ENCODE measurements around the gene ANKRD17.
A peak's percentile ranks its signal among the peaks of the same experiment; 100 is the strongest.
"Not testable (repeated sequence)": the region's sequence is repeated elsewhere in the genome, so short reads cannot be mapped to it uniquely, and the experiment has no call there.

ANKRD17 gene

GRCh38 chr4:73258686-73259570 lies at the start of gene ANKRD17:
Gene ANKRD17 (minus strand): TSS chr4:73258798. CDS start chr4:73258668, 130 bp downstream.
- DNase-seq: peak; percentile 88

- DNase-seq: peak; percentile 31
These were observed 49.7 kb upstream of the ANKRD17 start for GRCh38 chr4:73308286-73308685.

- DNase-seq: no peak
These were observed 45.1 kb upstream of the ANKRD17 start for GRCh38 chr4:73303711-73304110.

DNA sequence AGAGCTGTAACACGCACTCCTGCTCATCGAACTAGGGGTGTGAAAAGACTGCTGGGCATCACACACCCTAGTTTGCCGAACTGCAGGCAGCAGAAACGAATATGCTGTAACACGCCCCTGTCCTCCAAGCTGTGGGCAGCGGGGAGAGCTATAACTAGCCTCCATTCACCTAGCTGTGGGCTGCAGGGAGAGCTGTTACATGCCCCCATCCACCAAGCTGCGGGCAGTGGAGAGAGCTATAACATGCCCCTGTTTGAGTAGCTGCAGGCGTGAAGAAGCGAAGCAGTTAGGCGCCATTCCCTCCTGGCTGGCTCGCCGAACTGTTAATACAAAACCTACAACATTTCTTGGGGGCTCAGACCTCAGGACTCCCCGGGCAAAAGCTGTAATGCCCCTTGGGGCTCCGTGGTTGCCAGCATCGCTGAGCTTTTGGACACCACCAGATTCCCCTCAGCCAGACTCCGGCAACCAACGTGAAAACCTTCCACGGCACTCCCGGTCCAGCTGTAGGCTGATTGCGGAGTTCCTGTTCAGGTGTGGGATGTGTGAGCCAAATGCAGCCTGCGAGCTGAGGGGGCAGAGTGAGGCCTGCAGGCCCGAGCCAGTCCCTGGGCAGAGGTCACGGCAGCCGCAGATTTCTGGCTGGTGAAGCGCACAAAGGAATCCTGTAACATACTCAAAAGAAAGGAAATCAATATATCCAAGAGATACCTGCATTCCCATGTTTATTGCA lies 41.1 kb upstream of the ANKRD17 start:
- DNase-seq: no peak

DNA sequence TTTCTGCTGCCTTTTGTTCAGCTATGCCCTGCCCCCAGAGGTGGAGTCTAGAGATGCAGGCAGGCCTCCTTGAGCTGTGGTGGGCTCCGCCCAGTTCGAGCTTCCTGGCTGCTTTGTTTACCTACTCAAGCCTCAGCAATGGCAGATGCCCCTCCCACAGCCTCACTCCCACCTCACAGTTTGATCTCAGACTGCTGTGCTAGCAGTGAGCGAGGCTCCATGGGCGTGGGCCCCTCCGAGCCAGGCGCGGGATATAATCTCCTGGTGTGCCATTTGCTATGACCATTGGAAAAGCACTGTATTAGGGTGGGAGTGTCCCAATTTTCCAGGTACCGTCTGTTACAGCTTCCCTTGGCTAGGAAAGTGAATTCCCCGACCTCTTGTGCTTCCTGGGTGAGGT lies 34.1 kb upstream of the ANKRD17 start:
- DNase-seq: not testable (repeated sequence)

- DNase-seq: no peak
These were observed 23.4 kb upstream of the ANKRD17 start for GRCh38 chr4:73281982-73282381.

DNA sequence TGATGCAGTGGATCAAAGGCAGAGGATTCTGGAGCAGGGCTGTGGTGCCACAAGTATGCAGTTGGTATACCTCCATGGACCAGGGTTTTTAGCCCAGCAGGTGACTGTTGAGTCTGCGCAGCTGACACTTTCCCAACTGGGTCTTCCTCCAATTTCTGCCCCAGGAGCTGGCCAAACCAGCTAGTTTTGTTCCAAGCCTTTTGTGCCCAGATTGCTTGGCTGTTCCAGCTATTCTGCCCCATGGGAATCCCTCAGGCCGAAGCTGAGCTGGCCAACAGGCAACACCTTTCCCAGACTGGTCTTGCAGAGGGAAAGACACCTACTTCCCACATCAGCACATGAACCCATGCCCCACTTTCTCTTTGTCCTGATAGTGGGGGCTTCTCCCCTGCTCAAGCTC lies 22.8 kb upstream of the ANKRD17 start:
- DNase-seq: no peak

GRCh38 chr4:73277201-73277600 lies 18.6 kb upstream of the ANKRD17 start:
- no peak for DNase-seq

DNA sequence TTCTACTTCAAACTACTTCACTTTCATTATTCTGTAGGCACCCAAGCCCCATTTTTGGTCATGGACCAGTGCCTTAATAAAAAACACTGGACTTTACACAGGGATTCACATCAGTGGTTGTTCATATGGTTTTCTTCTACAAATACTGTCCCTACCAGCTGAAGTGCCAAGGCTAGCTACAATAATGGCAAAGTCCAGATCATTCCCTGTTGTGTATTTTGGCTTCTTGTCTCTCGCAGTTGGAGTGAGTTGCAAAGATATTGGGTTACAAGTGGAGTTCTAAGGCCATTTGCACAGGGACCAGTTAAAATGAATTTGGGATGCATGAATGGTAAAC lies 16.7 kb upstream of the ANKRD17 start:
- DNase-seq: no peak

GRCh38 chr4:73272816-73273215 lies 14.2 kb upstream of the ANKRD17 start:
- DNase-seq: no peak

DNA sequence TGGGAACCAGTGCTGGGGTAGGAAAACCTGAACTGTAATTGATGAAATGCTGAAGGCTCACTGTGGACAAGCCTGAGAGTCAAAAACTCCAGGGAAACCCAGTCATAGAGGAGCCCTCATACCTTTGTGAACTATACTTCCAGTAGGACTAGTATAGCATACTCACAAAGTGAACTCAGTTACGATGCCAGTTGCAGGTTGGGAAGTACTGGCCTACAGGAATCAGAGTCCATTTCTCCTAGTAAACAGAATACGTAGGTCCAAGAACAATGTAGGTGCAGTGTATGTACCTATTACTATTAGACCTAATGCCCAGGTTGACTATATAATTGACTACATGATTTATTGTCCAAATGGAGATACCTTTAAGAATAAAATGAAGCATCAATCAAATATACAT lies 8.5 kb upstream of the ANKRD17 start:
- DNase-seq: no peak

DNA sequence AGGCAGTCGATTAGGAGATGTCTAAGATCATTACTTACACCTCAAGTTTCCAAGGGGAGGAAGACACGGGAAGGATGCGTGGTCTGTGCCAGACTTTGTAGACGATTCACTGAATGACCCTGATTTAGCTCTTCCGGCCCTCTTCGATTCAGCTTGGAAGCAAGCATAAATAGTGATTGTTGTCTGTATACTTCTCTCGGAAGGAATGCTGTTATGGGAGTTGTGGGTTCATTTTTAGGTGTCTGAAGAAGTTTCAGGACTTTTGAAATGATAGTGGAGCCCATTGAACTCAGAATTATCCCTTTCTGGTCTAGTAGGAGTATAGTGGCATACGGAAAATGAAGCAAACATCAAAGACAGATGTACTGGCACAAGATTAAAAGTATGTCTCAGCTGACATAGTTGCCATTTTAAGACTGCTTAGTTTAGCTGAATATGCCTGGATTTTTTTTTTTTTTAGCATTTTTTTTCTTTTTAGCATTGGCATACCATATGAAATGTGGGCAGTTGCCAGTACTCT lies 1.0 kb upstream of the ANKRD17 start:
- DNase-seq: no peak

DNA sequence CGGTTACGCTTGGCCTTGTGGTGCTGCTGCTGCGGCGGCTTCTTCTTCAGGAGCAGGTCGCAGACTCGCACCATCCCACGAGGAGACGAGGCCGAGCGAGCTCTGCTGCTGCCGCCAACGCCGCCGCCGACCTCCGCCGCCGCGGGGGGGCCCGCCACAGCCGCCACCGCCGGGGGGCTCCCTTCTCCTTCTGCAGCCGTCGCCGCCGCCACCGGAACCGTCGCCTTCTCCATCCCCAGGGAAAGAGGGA lies 237 bp downstream of the ANKRD17 start:
- DNase-seq: no peak

GRCh38 chr4:73257651-73258435 lies 755 bp downstream of the ANKRD17 start:
- DNase-seq: peak; percentile 29

DNA sequence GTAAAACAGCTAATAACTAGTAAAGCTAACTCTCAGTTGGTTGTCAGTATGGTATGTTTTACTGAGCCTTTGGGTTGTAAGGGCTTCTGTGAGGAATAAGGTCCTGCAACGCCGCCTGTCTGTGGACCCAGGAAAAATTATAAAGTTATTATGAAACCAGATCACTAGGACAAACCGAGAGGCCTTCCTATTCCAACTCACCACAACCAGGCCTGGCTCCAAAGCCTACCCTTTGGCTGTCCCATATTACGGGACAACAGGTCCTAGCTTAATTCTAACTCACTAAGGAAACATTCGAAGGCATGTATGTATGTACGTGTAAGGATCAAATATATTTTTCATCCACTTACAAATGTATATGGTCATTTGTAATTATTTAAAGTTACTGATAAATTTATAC lies 1.4 kb downstream of the ANKRD17 start:
- DNase-seq: peak; percentile 55

- not testable (repeated sequence) for DNase-seq
These were observed 2.8 kb downstream of the ANKRD17 start for GRCh38 chr4:73255847-73256246.

DNA sequence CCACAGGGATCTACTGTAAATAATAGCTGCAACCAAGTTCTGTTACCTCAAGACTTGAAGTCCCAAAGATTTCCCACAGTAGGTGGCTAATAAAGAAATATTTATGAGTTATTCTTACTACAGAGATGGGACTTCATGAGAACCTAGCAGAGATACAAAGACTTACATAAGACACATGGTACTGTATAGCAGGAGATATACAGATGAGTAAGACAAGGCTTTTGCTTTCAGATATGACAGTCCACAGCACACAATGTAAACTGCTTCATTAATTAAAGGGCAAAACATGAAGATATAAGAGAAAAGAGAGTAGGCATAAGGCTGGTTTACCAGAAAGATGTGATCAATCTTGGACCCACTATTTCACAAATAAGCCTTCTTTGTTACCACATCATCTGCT lies 6.6 kb downstream of the ANKRD17 start:
- no peak for DNase-seq

GRCh38 chr4:73251384-73251783 lies 7.2 kb downstream of the ANKRD17 start:
- DNase-seq: no peak

DNA sequence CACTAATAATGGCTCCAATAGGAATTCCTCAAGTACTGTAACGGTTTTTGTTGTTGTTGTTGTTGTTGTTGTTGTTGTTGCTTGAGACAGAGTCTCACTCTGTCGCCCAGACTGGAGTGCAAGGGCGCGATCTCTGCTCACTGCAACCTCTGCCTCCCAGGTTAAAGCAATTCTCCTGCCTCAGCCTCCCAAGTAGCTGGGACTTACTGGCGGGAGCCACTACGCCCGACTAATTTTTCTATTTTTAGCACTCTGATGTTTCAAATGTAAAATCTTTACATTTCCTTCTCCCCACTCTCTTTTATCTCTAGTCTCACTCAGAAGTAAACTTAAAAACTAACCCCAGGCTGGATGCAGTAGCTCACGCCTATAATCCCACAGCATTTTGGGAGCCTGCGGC lies 8.0 kb downstream of the ANKRD17 start:
- DNase-seq: no peak

GRCh38 chr4:73248821-73249220 lies 9.8 kb downstream of the ANKRD17 start:
- DNase-seq: no peak

GRCh38 chr4:73248416-73248815 lies 10.2 kb downstream of the ANKRD17 start:
- DNase-seq: no peak

GRCh38 chr4:73247100-73247499 lies 11.5 kb downstream of the ANKRD17 start:
- DNase-seq: no peak

GRCh38 chr4:73245955-73246354 lies 12.6 kb downstream of the ANKRD17 start:
- no peak for DNase-seq

Measured in NCI-H226 (cell line).